Fibroblast of the aortic adventitia (primary cell): ENCODE data around the gene SCAP. TPM values are rescaled to one million over a fixed set of nuclear protein-coding genes. Genes with fewer than 3 reads are reported as not detected.

Experiments
- DNase-seq: peaks from one replicate; pipeline ENCODE4 v3.0.0-alpha.2; 2010; ENCODE audit warnings: low read depth
- H3K4me3 ChIP-seq: 2 replicates; pipeline ENCODE4 v1.5.1; 2011; ENCODE audit warnings: low read depth, mild to moderate bottlenecking, control low read depth, low read length, moderate library complexity
- total RNA-seq: library from RNA; depleted of rRNA; stranded (reverse); fragments of >200 nt; gene quantifications from 2 replicates; pipeline ENCODE4 v1.2.3, GENCODE V29; 2012; ENCODE audit warnings: low replicate concordance
- TF ChIP-seq, protein P1 (sequence below): IDR thresholded peaks from 2 replicates; pipeline ENCODE4 v1.5.1; 2011; ENCODE audit warnings: mild to moderate bottlenecking, low read length, control low read depth, inconsistent platforms; ENCODE audit not compliant: insufficient read depth

Gene SCAP
- total RNA-seq, 1 donor = 47.7 TPM

DNA sequence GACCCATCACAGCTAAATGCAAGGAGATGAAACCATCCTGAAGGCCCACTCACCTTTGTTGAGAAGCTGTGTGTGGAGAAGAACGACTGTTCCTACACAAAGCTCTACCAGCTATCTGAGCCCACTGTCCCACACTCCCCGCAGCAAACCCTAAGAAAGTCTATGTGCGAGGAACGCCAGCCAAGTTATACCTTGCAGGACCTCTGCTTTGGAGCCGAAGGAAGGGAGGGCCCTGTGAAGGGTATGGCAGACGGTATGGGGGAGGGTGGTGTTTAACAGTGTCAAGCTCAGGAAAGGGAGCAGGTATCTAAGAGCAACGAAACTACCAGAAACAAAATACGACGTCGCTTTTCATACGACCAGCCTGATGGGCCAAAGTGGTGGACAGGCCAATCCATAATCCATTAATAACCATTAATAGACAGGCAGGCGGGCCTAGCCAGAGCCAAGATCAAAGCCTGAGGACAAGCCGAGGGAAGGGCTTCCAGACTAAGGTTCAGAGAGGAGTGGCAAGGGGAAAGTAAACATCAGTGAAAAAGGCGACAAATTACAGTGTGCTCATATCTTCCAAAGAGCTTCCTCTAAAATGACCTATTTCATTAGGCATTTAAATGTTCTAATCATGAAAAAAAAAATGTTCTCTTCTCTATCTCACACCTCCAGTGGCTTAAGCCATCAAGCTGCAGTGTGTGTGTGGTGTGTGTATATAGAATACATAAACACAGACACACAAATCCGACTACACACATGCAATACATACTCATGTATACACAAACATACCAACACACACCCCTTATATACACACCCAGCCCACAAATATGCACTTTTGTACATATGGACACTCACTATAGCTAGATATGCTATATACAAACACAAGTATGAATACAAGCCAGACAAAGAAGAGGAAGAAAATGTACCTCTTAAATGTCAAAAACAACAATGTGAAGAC lies 51.0 kb downstream of the SCAP start:
- DNase-seq = no peak
- TF ChIP-seq, protein P1, sequence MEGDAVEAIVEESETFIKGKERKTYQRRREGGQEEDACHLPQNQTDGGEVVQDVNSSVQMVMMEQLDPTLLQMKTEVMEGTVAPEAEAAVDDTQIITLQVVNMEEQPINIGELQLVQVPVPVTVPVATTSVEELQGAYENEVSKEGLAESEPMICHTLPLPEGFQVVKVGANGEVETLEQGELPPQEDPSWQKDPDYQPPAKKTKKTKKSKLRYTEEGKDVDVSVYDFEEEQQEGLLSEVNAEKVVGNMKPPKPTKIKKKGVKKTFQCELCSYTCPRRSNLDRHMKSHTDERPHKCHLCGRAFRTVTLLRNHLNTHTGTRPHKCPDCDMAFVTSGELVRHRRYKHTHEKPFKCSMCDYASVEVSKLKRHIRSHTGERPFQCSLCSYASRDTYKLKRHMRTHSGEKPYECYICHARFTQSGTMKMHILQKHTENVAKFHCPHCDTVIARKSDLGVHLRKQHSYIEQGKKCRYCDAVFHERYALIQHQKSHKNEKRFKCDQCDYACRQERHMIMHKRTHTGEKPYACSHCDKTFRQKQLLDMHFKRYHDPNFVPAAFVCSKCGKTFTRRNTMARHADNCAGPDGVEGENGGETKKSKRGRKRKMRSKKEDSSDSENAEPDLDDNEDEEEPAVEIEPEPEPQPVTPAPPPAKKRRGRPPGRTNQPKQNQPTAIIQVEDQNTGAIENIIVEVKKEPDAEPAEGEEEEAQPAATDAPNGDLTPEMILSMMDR = no peak
- H3K4me3 ChIP-seq = no peak overlapping the region

- TF ChIP-seq, protein P1 = no peak
- DNase-seq = no peak
- H3K4me3 ChIP-seq = no peak overlapping the region
Measured at GRCh38 chr3:47423548-47424145, 52.1 kb downstream of the SCAP start.

DNA sequence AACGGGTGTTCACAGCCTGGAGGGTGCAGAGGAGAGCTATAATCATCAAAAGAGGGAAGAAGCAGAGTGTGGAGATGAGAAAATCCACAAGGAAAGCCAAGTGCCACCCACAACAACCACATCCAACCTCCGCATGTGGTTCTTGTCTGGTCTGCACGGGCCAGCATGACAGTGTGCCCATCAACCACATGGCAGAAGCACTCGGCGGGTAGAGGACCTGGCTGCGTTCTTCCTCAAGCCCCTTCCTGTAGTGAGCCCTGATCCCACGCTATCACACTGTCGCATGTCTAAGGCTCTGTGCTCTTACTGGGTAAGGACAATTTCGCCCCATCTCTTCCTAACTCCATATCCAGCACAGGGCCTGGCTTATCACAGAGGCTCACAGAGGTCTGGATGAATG lies 53.0 kb downstream of the SCAP start:
- TF ChIP-seq, protein P1 = no peak
- no peak for DNase-seq
- H3K4me3 ChIP-seq = no peak overlapping the region

DNA sequence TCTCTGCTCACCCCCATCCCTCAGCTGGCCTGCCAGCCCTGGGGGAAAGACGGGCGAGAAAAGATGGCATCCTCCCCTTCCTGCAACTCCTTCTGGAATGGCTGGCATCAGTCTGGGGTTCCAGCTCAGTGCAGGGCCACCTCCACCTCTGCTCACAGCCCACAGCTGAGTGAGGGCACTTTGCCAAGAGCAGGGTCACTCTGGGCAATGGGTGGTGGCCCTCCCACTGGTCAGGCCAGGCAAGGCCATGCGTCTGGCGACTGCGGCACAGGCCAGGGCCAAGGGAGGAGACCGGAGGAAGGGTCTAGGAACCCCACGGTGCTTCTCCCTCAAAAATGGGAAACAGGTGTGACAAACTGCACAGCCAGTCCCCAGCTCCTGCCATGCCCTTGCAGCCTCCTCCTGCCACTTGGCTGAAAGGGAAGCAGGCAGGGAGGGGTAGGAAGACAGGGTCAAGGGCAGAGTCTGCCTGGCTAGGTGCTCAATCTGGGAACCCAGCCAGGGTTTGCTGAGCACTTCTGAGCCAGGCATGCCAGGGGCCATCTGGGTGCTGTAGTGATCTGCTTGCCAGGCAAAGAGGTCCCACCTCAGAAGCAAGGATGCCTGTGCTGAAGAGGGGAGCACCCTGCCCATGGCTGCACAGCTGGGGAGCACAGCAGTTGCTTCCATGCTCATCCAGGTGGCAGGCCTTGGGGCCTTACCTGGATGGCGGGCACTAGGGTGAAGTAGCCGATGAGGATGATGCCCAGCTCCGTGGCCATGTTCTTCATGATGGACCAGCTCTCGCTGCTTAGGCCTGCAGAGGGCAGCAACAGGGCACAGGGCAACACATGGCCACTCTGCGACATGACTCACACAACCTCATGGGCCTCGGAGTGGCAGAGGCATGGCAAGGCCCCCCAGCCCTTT lies 53.7 kb downstream of the SCAP start:
- DNase-seq = no peak
- TF ChIP-seq, protein P1 = no peak
- H3K4me3 ChIP-seq = no peak overlapping the region

DNA sequence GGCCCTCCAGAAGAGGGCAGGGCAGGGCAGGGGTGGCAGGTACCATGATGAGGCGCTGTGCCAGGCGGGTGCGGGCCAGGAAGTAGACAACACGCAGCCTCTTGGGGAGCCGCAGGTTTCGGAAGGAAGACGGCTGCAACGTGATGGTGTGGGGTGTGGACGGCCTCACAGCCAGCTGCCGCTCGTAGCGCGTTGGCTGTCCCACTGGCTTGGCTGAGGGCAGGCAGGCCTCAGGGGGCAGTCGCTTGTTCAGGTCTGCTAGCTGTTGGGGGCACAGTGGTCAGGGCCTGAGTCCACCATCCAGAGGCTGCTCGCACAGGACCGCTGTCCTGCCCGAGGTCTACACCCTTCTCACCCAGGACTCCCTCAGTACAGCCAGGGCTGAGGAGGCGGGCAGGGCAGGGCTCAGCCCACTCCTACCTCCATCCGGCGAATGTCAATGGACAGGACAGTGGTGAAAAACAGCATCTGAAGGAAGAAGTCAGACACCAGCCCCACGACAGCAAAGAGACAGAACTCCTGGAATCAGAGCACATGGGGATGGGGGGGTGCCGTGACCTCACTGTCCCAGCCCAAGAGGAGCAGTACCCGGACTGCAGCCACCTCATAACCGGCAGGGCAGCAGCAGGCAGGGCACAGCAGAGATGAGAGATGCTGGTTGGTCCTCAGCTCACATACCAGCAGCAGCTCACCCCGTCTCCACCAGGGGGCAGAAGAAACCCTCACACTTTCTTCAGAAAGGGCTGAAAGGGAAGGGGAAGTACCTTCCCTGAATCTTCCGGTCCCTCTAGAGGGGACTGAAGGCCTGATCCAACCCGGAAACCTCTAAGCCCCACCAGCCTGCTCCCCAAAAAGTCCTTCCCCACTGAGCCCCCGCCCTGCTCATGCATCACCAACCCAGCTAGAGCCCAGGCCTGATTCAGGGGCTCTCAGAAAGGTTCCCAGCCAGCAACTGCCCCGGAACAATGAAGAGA lies 54.9 kb downstream of the SCAP start:
- H3K4me3 ChIP-seq = no peak overlapping the region
- peak; percentile 90 for DNase-seq
- TF ChIP-seq, protein P1 = peak; percentile 97
